Measurements from ENCODE around the gene SLCO4A1. TPM values are rescaled to one million over a fixed set of nuclear protein-coding genes. Genes with fewer than 3 reads are reported as not detected.

SLCO4A1 gene
- total and polyA plus RNA-seq, 9 of the 15 experiments (the other 6 are each of a cell fraction or from before 2014, with no cell fraction given): 1.6 to 21.9 (median 12.8) TPM

- H3K4me1 ChIP-seq (replicated peaks in 1 of 2; ENCODE audit: control insufficient read depth in 2 of 2, insufficient read depth in 2 of 2, low read length in 2 of 2): peaks cover 0 to 36% of the 10 kb centered on the region in 2 experiments; a peak in 2 of 5 replicates
- no peak for ATAC-seq
- peaks cover 62 to 88% of the 10 kb centered on the region in 2 experiments for H3K27me3 ChIP-seq (ENCODE audit: control insufficient read depth in 2 of 2, insufficient read depth in 2 of 2, low read length in 2 of 2)
- intact Hi-C loops (cut with micrococcal nuclease) (no loop called here), in situ Hi-C loops (cut with MboI) (no loop called here)
- no peaks in the 10 kb centered on the region for H3K36me3 ChIP-seq (ENCODE audit: control insufficient read depth, insufficient read depth, low read length)
- H3K79me2 ChIP-seq (ENCODE audit: control insufficient read depth, insufficient read depth, low read length): no peaks in the 10 kb centered on the region
- no peak overlapping the region for H3K27ac ChIP-seq (ENCODE audit: extremely low read depth, low read depth, low read length)
- DNase-seq (ENCODE audit: extremely low read depth in 1 of 4, low spot score in 3 of 4): no peak
- H3K4me2 ChIP-seq (ENCODE audit: insufficient read depth, low read length): no peak overlapping the region
- ChIA-PET POLR2A (interaction anchor here (0.5 kb wide), 1 partner anchor 138 kb away, joined by 3 read pairs; no protein-coding TSS in a partner anchor), CTCF (ENCODE audit: low intra/inter-chr PET ratio) (no interaction called here)
- H4K20me1 ChIP-seq (replicated peaks; ENCODE audit: control insufficient read depth, insufficient read depth, low read length): 0 out of 2 replicates have a peak, but pooled peaks cover 13% of the 10 kb centered on the region
- H2AFZ ChIP-seq (ENCODE audit: low read depth, low read length): no peak overlapping the region
- no TSS peak for BruUV-seq (replicated peaks)
- peaks cover 2% of the 10 kb centered on the region for H3K9me1 ChIP-seq (ENCODE audit: control insufficient read depth, insufficient read depth, low read length)
- H3K9ac ChIP-seq (ENCODE audit: insufficient read depth in 1 of 2, low read depth in 2 of 2, low read length in 2 of 2): no peak overlapping the region
- H3K9me3 ChIP-seq (replicated peaks; ENCODE audit: control insufficient read depth, insufficient read depth, low read depth, low read length): no peaks in the 10 kb centered on the region
- FAIRE-seq: no peak
- 8% methylated on average over 22 of the region's 22 CpGs for WGBS (ENCODE audit: insufficient coverage, low coverage, missing lambda C conversion rate)
- no peak overlapping the region for H3K4me3 ChIP-seq
- no peak for TF ChIP-seq NELFE (IDR thresholded peaks at IDR 0.05; ENCODE audit: insufficient read depth, insufficient read length)
- no peak for TF ChIP-seq RBM34 (IDR thresholded peaks at IDR 0.05; ENCODE audit: borderline replicate concordance, insufficient read depth, low read length)
- no peak for TF ChIP-seq RBM14 (IDR thresholded peaks at IDR 0.05; ENCODE audit: borderline replicate concordance, insufficient read depth, low read depth, low read length)
- TF ChIP-seq MLX (CRISPR knock-in tag; conservative IDR thresholded peaks at IDR 0.05): no peak
- no peak for TF ChIP-seq SRSF3 (IDR thresholded peaks at IDR 0.05; ENCODE audit: insufficient read depth, low read length)
- no peak for TF ChIP-seq MCM5 (IDR thresholded peaks at IDR 0.05; ENCODE audit: low read depth)
- TF ChIP-seq KHSRP (IDR thresholded peaks at IDR 0.05): no peak
- TF ChIP-seq ZNF398 (CRISPR knock-in tag; IDR thresholded peaks at IDR 0.05): no peak
- TF ChIP-seq FOXK1 (CRISPR knock-in tag; IDR thresholded peaks at IDR 0.05; ENCODE audit: borderline replicate concordance): no peak
- TF ChIP-seq RFX7 (CRISPR knock-in tag; IDR thresholded peaks at IDR 0.05): no peak
- TF ChIP-seq NR0B1 (IDR thresholded peaks at IDR 0.05; ENCODE audit: partially characterized antibody): no peak
- no peak for TF ChIP-seq ZNF512 (tag; IDR thresholded peaks at IDR 0.05)
- no peak for TF ChIP-seq ZNF280B (CRISPR knock-in tag; IDR thresholded peaks at IDR 0.05)
Measured at GRCh38 chr20:62692801-62693523, 50.7 kb downstream of the SLCO4A1 start.

All from K562 (cell line).